ENCODE data around the gene B4GAT1.

DNA sequence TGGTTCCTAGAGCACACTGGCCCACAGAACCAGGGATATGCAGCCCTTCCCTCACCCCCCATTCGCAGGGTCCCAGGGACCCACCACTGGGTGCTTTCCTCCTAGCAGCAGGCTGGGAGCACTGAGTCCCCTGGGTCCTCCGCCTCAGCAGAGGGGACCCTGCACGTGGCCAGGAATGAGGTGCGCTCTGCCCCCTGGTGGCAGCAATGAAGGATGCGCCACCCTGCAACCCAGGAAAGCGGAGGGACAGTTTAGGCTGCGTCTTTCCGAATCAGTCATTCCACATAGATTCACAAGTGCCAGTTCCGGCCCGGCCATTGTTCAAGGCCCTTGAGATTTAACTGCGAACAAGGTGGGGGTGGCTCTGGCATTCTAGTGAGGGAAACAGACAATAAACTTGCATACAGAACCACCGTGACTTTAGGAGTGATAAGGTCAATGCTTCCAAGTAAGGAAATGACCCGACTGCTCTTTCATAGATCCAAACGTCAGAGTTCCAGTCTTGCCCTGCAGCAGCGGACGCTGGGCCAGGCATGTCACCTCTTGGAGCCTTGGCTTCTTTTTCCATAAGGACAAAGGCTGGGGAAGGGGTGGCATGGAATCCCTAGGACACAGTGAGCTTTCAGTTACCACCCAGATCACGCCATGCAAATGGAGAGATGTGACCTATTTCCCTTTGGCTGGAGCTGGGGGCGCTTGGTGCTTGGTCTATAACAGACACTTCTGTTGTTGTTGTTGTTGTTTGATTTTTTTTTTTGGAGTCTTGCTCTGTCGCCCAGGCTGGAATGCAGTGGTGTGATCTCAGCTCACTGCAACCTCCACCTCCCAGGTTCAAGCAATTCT, 18.9 kb downstream of the B4GAT1 start:
- TF ChIP-seq, protein P1, sequence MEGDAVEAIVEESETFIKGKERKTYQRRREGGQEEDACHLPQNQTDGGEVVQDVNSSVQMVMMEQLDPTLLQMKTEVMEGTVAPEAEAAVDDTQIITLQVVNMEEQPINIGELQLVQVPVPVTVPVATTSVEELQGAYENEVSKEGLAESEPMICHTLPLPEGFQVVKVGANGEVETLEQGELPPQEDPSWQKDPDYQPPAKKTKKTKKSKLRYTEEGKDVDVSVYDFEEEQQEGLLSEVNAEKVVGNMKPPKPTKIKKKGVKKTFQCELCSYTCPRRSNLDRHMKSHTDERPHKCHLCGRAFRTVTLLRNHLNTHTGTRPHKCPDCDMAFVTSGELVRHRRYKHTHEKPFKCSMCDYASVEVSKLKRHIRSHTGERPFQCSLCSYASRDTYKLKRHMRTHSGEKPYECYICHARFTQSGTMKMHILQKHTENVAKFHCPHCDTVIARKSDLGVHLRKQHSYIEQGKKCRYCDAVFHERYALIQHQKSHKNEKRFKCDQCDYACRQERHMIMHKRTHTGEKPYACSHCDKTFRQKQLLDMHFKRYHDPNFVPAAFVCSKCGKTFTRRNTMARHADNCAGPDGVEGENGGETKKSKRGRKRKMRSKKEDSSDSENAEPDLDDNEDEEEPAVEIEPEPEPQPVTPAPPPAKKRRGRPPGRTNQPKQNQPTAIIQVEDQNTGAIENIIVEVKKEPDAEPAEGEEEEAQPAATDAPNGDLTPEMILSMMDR (IDR thresholded peaks at IDR 0.05) = peak in 3 of 4 experiments; percentile 96 to 98 (median 98)
- TF ChIP-seq POLR2AphosphoS5 (IDR thresholded peaks at IDR 0.05) = peak; percentile 54

Data from gastroesophageal sphincter (tissue), 3 donors.